SK-N-SH treated with all-trans-retinoic acid at 6 μM for 48 hours (cell line): Measurements from ENCODE around the gene CDCA3.
"Not testable (repeated sequence)": the region's sequence is repeated elsewhere in the genome, so short reads cannot be mapped to it uniquely, and the experiment has no call there.

Source experiments
- ATAC-seq: fragments of 200-7000 bp; cut with Tn5 transposase; 3 replicates; pipeline ENCODE4 v1.9.1; 2020; ENCODE audit warnings: mild to moderate bottlenecking, moderate library complexity
- ARNTL ChIP-seq: fragments of 450-650 bp; formaldehyde crosslinking; IDR thresholded peaks from 2 replicates; pipeline ENCODE4 v1.5.0; 2020; ENCODE audit warnings: low read depth, mild to moderate bottlenecking, moderate library complexity, borderline replicate concordance
- BACH2 ChIP-seq: fragments of 250-450 bp; sonication (Bioruptor Pico); IDR thresholded peaks from 2 replicates; pipeline ENCODE4 v1.9.0; 2021; ENCODE audit warnings: mild to moderate bottlenecking, borderline replicate concordance
- CREB5 ChIP-seq: fragments of 250-450 bp; sonication (Bioruptor Pico); IDR thresholded peaks from 2 replicates; pipeline ENCODE4 v1.5.1; 2020; ENCODE audit warnings: low read depth, mild to moderate bottlenecking, moderate library complexity
- CSDC2 ChIP-seq: fragments of 250-450 bp; sonication (Bioruptor Pico); IDR thresholded peaks from 2 replicates; pipeline ENCODE4 v1.5.0; 2020; ENCODE audit warnings: mild to moderate bottlenecking, moderate library complexity
- CSRNP3 ChIP-seq: fragments of 250-450 bp; sonication (Bioruptor Pico); IDR thresholded peaks from 2 replicates; pipeline ENCODE4 v1.5.1; 2021; ENCODE audit warnings: mild to moderate bottlenecking, moderate library complexity
- ESRRG ChIP-seq: fragments of 250-450 bp; sonication (Bioruptor Pico); IDR thresholded peaks from 2 replicates; pipeline ENCODE4 v1.6.1; 2021; ENCODE audit warnings: mild to moderate bottlenecking
- GLIS3 ChIP-seq: fragments of 250-450 bp; sonication (Bioruptor Pico); IDR thresholded peaks from 2 replicates; pipeline ENCODE4 v1.5.0; 2020; ENCODE audit warnings: mild to moderate bottlenecking, moderate library complexity
- OSR1 ChIP-seq: fragments of 250-450 bp; sonication (Bioruptor Pico); IDR thresholded peaks from 2 replicates; pipeline ENCODE4 v1.8.0; 2022; ENCODE audit warnings: moderate library complexity, mild to moderate bottlenecking, inconsistent platforms
- POU6F1 ChIP-seq: fragments of 250-450 bp; sonication (Bioruptor Pico); IDR thresholded peaks from 2 replicates; pipeline ENCODE4 v1.8.0; 2021; ENCODE audit warnings: low read depth, mild to moderate bottlenecking, moderate library complexity, borderline replicate concordance
- PPARA ChIP-seq: fragments of 250-450 bp; sonication (Bioruptor Pico); IDR thresholded peaks from 2 replicates; pipeline ENCODE4 v1.5.0; 2020; ENCODE audit warnings: mild to moderate bottlenecking, borderline replicate concordance
- RARB ChIP-seq: fragments of 250-450 bp; sonication (Bioruptor Pico); IDR thresholded peaks from 2 replicates; pipeline ENCODE4 v1.8.0; 2021; ENCODE audit warnings: mild to moderate bottlenecking, moderate library complexity
- SNAI2 ChIP-seq: fragments of 250-450 bp; sonication (Bioruptor Pico); IDR thresholded peaks from 2 replicates; pipeline ENCODE4 v1.5.0; 2020; ENCODE audit warnings: mild to moderate bottlenecking, moderate library complexity
- TCF4 ChIP-seq: fragments of 250-450 bp; sonication (Bioruptor Pico); IDR thresholded peaks from 2 replicates; pipeline ENCODE4 v1.8.0; 2021; ENCODE audit warnings: mild to moderate bottlenecking, moderate library complexity, borderline replicate concordance
- TOX ChIP-seq: fragments of 250-450 bp; sonication (Bioruptor Pico); IDR thresholded peaks from 2 replicates; pipeline ENCODE4 v1.8.0; 2021; ENCODE audit warnings: mild to moderate bottlenecking, moderate library complexity, borderline replicate concordance
- TSHZ2 ChIP-seq: fragments of 250-450 bp; sonication (Bioruptor Pico); IDR thresholded peaks from 2 replicates; pipeline ENCODE4 v1.5.0; 2020; ENCODE audit warnings: mild to moderate bottlenecking, moderate library complexity
- ZC3H10 ChIP-seq: fragments of 250-450 bp; sonication (Bioruptor Pico); IDR thresholded peaks from 2 replicates; pipeline ENCODE4 v1.5.1; 2021; ENCODE audit warnings: mild to moderate bottlenecking, moderate library complexity
- ZFP30 ChIP-seq: fragments of 450-650 bp; formaldehyde crosslinking; IDR thresholded peaks from 2 replicates; pipeline ENCODE4 v1.5.0; 2022; ENCODE audit warnings: mild to moderate bottlenecking, moderate library complexity
- ZNF70 ChIP-seq: fragments of 450-650 bp; formaldehyde crosslinking; IDR thresholded peaks from 2 replicates; pipeline ENCODE4 v1.5.0; 2020; ENCODE audit warnings: mild to moderate bottlenecking, moderate library complexity
- ZNF8 ChIP-seq: fragments of 450-650 bp; formaldehyde crosslinking; IDR thresholded peaks from 2 replicates; pipeline ENCODE4 v1.5.0; 2020; ENCODE audit warnings: mild to moderate bottlenecking, moderate library complexity

Gene CDCA3

GRCh38 chr12:6888360-6888759 lies 37.3 kb upstream of the CDCA3 start:
- no peak for ATAC-seq

GRCh38 chr12:6887460-6887859 lies 36.4 kb upstream of the CDCA3 start:
- ATAC-seq = no peak
- TF ChIP-seq ZC3H10 (CRISPR knock-in tag) = no peak
- TF ChIP-seq ZNF8 (CRISPR knock-in tag) = no peak
- no peak for TF ChIP-seq POU6F1 (CRISPR knock-in tag)
- no peak for TF ChIP-seq TCF4 (CRISPR knock-in tag)
- no peak for TF ChIP-seq ZNF70 (CRISPR knock-in tag)
- TF ChIP-seq OSR1 (CRISPR knock-in tag) = no peak
- no peak for TF ChIP-seq TOX (CRISPR knock-in tag)
- TF ChIP-seq ZFP30 = no peak
- TF ChIP-seq GLIS3 = no peak
- TF ChIP-seq, all 23 proteins: peak for 0

More at GRCh38 chr12:6888360-6888759, 37.3 kb upstream of the CDCA3 start:
- TF ChIP-seq ESRRG (CRISPR knock-in tag) (no peak), TOX (CRISPR knock-in tag) (no peak), BACH2 (no peak), CSRNP3 (CRISPR knock-in tag) (no peak)
- TF ChIP-seq, all 23 proteins: peak for 0

- not testable (repeated sequence) for ATAC-seq
These were observed 35.3 kb upstream of the CDCA3 start for GRCh38 chr12:6886206-6886999.

- no peak for ATAC-seq
- TF ChIP-seq GLIS3 (no peak), POU6F1 (CRISPR knock-in tag) (no peak), SNAI2 (CRISPR knock-in tag) (no peak), CSDC2 (no peak), ZNF70 (CRISPR knock-in tag) (no peak), CREB5 (CRISPR knock-in tag) (no peak), ESRRG (CRISPR knock-in tag) (no peak), TOX (CRISPR knock-in tag) (no peak), PPARA (CRISPR knock-in tag) (no peak), OSR1 (CRISPR knock-in tag) (no peak), ARNTL (CRISPR knock-in tag) (no peak), RARB (CRISPR knock-in tag) (no peak), BACH2 (no peak), TSHZ2 (no peak), ZFP30 (no peak)
- TF ChIP-seq, all 23 proteins: peak for 0
These were observed 33.5 kb upstream of the CDCA3 start for GRCh38 chr12:6884539-6884938.
